ENCODE data around the gene SARDH. TPM values are rescaled to one million over a fixed set of nuclear protein-coding genes. Genes with fewer than 3 reads are reported as not detected.

The SARDH gene
- total and polyA plus RNA-seq, 9 donors: 2.5 to 10.0 (median 3.3) TPM

- intact Hi-C loops (cut with DNase I): loop anchor here in 3 of 4 donors (10.0 kb wide), 3 partner anchors 133 to 313 kb away; no protein-coding TSS in a partner anchor
- TF ChIP-seq EP300 (IDR thresholded peaks at IDR 0.05): no peak
- TF ChIP-seq POLR2A (IDR thresholded peaks at IDR 0.05): no peak
- no peak for TF ChIP-seq CTCF (IDR thresholded peaks at IDR 0.05)
- Histone ChIP-seq H3K27ac (no peak overlapping the region), H3K36me3 (no peaks in the 10 kb centered on the region), H3K27me3 (no peaks in the 10 kb centered on the region), H3K4me1 (ENCODE audit: insufficient read depth) (peaks cover 18% of the 10 kb centered on the region), H3K4me3 (no peak overlapping the region), H3K9me3 (no peaks in the 10 kb centered on the region)
- DNase-seq: peak in 3 of 5 donors; percentile 14 to 30 (median 20)
- WGBS, 3 donors: 93 to 97% (median 95%) methylated on average over 20 of the region's 20 CpGs
These were observed 20.8 kb downstream of the SARDH start for GRCh38 chr9:133717113-133718031.

- no peaks in the 10 kb centered on the region for H3K27me3 ChIP-seq
- no peaks in the 10 kb centered on the region for H3K9me3 ChIP-seq
- peaks cover 18% of the 10 kb centered on the region for H3K4me1 ChIP-seq (ENCODE audit: insufficient read depth)
- no peak overlapping the region for H3K4me3 ChIP-seq
- intact Hi-C loops (cut with DNase I): loop anchor here in 3 of 4 donors (10.0 kb wide), 3 partner anchors 132 to 312 kb away; no protein-coding TSS in a partner anchor
- 59 to 71% (median 59%) methylated on average over 8 of the region's 8 CpGs for WGBS, 3 donors
- no peak overlapping the region for H3K27ac ChIP-seq
- no peak for TF ChIP-seq CTCF (IDR thresholded peaks at IDR 0.05)
- no peak for TF ChIP-seq EP300 (IDR thresholded peaks at IDR 0.05)
- TF ChIP-seq POLR2A (IDR thresholded peaks at IDR 0.05): no peak
- no peaks in the 10 kb centered on the region for H3K36me3 ChIP-seq
- peak in 4 of 5 donors; percentile 16 to 52 (median 37) for DNase-seq
These were observed 21.5 kb downstream of the SARDH start for GRCh38 chr9:133716564-133717112.

- H3K9me3 ChIP-seq: no peaks in the 10 kb centered on the region
- TF ChIP-seq CTCF (IDR thresholded peaks at IDR 0.05) (peak in 1 of 3 donors; percentile 43), EP300 (IDR thresholded peaks at IDR 0.05) (no peak)
- H3K27me3 ChIP-seq: no peaks in the 10 kb centered on the region
- no peaks in the 10 kb centered on the region for H3K36me3 ChIP-seq
- intact Hi-C loops (cut with DNase I): loop anchor here in 3 of 4 donors (10.0 kb wide), 3 partner anchors 131 to 311 kb away; no protein-coding TSS in a partner anchor
- DNase-seq: peak in 3 of 5 donors; percentile 44 to 58 (median 49)
- peaks cover 18% of the 10 kb centered on the region for H3K4me1 ChIP-seq (ENCODE audit: insufficient read depth)
- peak overlapping the region; percentile 18 to 54 for H3K27ac ChIP-seq
- H3K4me3 ChIP-seq: no peak overlapping the region
- WGBS, 3 donors: 59 to 69% (median 59%) methylated on average over 21 of the region's 21 CpGs
These were observed 22.1 kb downstream of the SARDH start for GRCh38 chr9:133715866-133716563.

- no peaks in the 10 kb centered on the region for H3K36me3 ChIP-seq
- no peak for TF ChIP-seq EP300 (IDR thresholded peaks at IDR 0.05)
- TF ChIP-seq POLR2A (IDR thresholded peaks at IDR 0.05): no peak
- TF ChIP-seq CTCF (IDR thresholded peaks at IDR 0.05): no peak
- no peak overlapping the region for H3K4me3 ChIP-seq
- no peaks in the 10 kb centered on the region for H3K9me3 ChIP-seq
- 26 to 35% (median 31%) methylated on average over 23 of the region's 23 CpGs for WGBS, 3 donors
- peak; percentile 60 to 75 (median 62) for DNase-seq
- peaks cover 18% of the 10 kb centered on the region for H3K4me1 ChIP-seq (ENCODE audit: insufficient read depth)
- peak overlapping the region; percentile 18 to 54 for H3K27ac ChIP-seq
- no peaks in the 10 kb centered on the region for H3K27me3 ChIP-seq
- intact Hi-C loops (cut with DNase I): loop anchor here in 3 of 4 donors (10.0 kb wide), 3 partner anchors 131 to 311 kb away; no protein-coding TSS in a partner anchor
These were observed 22.8 kb downstream of the SARDH start for GRCh38 chr9:133715295-133715865.
